DND-41 (cell line): ENCODE results near the gene AFAP1.

ENCODE experiments used
- EZH2 ChIP-seq: IDR thresholded peaks from 3 replicates; pipeline ENCODE4 v1.6.1; 2012; ENCODE audit warnings: borderline replicate concordance, low read depth, mild to moderate bottlenecking, moderate library complexity, low read length, inconsistent platforms; ENCODE audit not compliant: severe bottlenecking
- TF ChIP-seq, protein P1 (sequence below): IDR thresholded peaks from 2 replicates; pipeline ENCODE4 v1.5.1; 2012; ENCODE audit warnings: borderline replicate concordance, low read length, moderate library complexity, mild to moderate bottlenecking; ENCODE audit not compliant: poor library complexity, severe bottlenecking; ENCODE audit errors: extremely low read depth

DNA sequence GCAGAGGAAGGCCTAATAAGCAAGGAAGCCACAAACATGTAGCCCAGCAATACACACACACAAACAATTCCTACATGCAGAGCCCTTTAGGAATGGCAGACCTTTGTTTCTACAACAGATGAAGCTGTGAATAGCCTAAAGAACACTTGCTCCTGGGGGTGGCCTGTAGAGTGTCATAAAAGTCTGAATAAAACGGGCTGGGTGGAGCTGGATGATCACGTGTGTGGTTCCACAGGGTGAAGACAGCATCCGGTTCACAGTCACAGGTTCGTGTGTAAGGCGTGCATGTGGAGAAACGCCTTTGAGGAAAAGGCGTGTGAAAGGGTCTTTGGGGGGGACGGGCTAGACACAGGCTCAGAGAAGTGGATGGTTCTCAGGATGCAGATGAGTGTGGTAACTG is 156.1 kb downstream of the AFAP1 start:
- TF ChIP-seq, protein P1, sequence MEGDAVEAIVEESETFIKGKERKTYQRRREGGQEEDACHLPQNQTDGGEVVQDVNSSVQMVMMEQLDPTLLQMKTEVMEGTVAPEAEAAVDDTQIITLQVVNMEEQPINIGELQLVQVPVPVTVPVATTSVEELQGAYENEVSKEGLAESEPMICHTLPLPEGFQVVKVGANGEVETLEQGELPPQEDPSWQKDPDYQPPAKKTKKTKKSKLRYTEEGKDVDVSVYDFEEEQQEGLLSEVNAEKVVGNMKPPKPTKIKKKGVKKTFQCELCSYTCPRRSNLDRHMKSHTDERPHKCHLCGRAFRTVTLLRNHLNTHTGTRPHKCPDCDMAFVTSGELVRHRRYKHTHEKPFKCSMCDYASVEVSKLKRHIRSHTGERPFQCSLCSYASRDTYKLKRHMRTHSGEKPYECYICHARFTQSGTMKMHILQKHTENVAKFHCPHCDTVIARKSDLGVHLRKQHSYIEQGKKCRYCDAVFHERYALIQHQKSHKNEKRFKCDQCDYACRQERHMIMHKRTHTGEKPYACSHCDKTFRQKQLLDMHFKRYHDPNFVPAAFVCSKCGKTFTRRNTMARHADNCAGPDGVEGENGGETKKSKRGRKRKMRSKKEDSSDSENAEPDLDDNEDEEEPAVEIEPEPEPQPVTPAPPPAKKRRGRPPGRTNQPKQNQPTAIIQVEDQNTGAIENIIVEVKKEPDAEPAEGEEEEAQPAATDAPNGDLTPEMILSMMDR, result no peak
- TF ChIP-seq EZH2, result no peak
